ENCODE data around the gene PNPLA8.

Gene PNPLA8

GRCh38 chr7:108424013-108424412, 101.9 kb downstream of the PNPLA8 start:
- TF ChIP-seq GATA1 (IDR thresholded peaks at IDR 0.05; ENCODE audit: low read depth, low read length) (no peak), POLR2A (IDR thresholded peaks at IDR 0.05; ENCODE audit: low read length) (no peak)
- DNase-seq = no peak

DNA sequence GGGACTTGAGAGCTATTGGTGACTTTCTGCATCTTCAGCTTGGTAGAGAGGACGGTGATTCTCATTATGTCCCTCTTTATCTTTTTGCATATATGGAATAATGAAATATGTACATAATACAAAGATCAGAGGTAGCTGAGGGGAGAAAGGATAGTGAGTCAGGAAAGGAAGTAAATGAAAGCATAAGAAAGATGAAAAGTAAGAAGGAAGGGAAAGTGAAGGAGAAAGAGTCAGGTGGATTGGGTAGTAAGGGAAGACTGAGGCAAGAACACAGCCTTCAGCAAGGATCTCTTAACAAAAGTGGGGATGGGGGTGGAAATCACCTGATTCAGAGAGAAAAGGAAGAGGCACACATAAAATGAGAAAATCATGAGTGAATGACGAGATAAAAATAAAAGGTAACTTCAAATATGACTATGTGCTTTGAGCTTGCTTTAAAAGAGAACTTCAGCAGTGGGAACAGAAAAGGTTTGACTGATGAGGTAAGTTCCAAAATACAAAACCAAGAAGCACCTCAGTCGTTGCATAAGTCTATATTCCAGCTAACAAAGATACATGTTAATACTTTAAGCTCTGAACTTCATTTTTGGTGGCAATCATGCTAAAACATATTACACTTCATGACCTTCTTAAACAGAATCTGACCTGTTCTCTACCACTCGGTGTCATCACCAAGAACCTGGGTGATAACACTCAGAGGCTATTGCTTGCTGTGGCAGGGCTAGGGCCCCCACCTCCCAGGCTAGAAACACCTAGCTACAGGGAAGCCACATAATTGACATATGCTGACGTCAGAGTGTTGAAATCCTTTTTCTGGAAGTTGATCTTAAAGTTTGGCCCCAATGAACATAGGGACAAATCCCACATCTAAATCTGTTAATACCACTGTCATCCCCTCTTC, 102.6 kb downstream of the PNPLA8 start:
- no peak for DNase-seq
- TF ChIP-seq GATA1 (IDR thresholded peaks at IDR 0.05; ENCODE audit: low read depth, low read length) = no peak
- TF ChIP-seq POLR2A (IDR thresholded peaks at IDR 0.05; ENCODE audit: low read length) = no peak

- DNase-seq = no peak
- no peak for TF ChIP-seq GATA1 (IDR thresholded peaks at IDR 0.05; ENCODE audit: low read depth, low read length)
- no peak for TF ChIP-seq POLR2A (IDR thresholded peaks at IDR 0.05; ENCODE audit: low read length)
These were observed 104.1 kb downstream of the PNPLA8 start for GRCh38 chr7:108421720-108422331.

Data from erythroblast (primary cell).